ENCODE measurements around the gene FARS2.

FARS2 gene

DNA sequence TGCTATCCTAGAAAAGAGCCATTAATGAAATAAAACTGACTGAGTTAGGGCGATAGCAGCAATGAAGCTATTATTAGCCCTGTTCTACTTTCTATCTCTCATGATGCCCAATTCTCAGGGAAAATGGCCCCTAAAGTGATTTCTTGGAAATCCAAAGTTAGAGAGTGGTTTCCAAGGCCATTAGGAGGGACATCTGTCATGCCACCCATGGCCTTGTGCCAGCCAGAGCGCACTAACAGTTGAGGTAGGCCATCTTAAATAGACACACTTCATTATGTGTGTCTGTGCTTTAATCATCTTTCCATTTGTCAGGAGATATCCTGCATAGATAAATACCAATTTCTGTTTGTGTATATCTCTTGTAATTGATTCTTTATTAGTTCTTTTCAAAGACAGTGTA lies 483.8 kb downstream of the FARS2 start:
- TF ChIP-seq ZNF274 (IDR thresholded peaks at IDR 0.05; ENCODE audit: low read depth, low read length) = no peak

DNA sequence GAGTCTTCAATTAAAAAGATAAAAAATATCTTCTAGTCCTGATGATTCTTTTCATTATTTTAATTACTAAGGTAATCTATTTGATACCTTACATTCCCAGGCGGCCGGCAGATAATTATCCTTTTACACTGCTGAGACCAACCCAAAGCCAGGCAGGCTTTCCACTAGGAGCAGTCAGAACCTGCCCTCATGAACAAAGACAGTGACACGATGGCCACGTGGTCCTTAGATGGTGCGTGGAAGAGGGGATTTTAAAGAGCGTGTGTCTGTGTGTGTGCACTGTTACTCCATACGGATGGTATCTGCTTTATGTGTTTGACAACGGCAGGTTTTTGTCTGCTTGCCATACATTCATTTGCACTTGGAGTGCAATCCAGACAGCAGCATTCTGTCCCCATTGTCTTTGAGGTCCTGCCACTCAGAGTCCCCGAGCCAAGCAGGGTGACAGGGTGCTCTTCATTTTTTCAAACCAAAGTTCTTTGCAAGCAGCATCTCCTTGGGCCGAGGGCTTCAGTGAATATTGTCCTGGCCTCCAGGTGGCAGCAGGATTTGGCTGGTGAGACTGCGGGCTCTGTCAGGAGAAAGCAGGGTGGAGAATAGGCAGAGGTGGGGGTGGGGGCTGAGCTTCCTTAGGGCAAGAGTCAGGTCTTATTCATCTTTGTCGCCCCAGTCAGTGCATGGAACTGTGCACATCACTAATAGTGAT lies 484.9 kb downstream of the FARS2 start:
- TF ChIP-seq ZNF274 (IDR thresholded peaks at IDR 0.05; ENCODE audit: low read depth, low read length) = no peak
- H3K4me3 ChIP-seq (ENCODE audit: low read length) = no peak overlapping the region

More for the DNA sequence above, 483.8 kb downstream of the FARS2 start:
- no peak overlapping the region for H3K4me3 ChIP-seq (ENCODE audit: low read length)

DNA sequence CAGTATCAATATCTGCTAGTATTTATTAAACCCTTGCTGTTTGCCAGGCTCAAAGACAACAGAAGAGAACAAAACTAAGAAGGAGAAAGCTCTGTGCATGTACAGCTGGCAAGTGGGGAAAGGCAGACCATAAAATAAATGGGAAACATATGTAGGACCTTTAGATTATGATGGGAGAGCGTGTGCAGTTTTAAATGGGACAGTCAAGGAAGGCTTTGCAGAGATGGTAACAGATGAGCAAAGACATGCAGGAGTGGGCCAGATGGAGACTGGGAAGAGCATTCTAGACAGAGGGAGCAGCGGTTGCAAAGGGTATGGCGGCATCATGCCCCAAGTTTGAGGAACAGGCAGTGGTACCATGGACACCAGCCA lies 485.4 kb downstream of the FARS2 start:
- no peak for TF ChIP-seq ZNF274 (IDR thresholded peaks at IDR 0.05; ENCODE audit: low read depth, low read length)
- H3K4me3 ChIP-seq (ENCODE audit: low read length) = no peak overlapping the region

DNA sequence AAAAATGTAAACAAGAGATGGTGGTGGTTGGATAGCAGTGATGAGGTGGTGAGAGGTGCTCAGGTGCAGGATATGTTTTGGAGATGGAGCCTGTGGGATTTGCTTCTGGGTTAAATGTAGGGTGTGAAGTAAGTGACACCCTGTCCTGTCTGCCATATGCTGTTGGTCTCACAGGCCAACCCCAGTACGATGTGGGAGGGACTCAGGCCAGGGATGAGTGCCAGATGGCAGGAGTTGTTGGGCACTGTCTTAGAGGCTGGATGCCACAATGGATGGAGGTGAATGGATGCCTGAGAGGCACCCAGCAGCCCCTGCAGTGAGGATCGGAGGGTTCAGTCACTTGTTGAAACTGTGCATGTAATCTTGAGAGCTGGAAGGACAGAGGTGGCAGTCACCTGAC lies 486.1 kb downstream of the FARS2 start:
- H3K4me3 ChIP-seq (ENCODE audit: low read length) = no peak overlapping the region
- no peak for TF ChIP-seq ZNF274 (IDR thresholded peaks at IDR 0.05; ENCODE audit: low read depth, low read length)

DNA sequence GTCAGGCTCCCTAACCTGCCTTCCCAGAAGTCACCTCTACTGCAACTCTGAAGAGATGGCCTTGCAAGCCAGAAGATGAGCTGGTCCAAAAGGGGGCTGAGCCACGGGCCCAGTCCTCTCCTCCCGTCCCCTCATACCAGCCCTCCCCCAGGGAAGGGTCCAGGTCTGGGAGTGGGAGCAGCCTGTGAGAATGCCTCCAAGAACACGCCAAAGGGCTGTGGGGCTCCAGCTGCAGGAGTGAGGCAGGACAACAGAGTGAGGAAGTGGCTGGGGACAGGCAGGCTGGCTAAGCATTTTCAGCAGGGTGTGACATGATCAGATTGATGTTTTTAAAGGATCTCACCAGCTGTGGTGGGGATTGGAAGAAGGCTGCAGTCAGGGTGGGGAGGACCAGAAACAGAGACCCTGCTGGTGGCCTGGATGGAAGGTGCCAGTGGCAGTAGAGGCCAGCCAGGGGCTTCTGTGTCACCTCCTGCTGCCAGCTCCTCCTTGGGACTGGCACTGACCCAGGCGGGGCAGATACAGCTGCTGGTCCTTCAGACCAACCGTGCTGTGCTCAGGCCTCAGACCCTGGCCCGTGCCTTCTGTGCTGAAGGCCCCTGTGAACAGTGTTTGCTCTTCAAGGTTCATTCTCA lies 487.8 kb downstream of the FARS2 start:
- TF ChIP-seq ZNF274 (IDR thresholded peaks at IDR 0.05; ENCODE audit: low read depth, low read length) = no peak
- H3K4me3 ChIP-seq (ENCODE audit: low read length) = no peak overlapping the region

DNA sequence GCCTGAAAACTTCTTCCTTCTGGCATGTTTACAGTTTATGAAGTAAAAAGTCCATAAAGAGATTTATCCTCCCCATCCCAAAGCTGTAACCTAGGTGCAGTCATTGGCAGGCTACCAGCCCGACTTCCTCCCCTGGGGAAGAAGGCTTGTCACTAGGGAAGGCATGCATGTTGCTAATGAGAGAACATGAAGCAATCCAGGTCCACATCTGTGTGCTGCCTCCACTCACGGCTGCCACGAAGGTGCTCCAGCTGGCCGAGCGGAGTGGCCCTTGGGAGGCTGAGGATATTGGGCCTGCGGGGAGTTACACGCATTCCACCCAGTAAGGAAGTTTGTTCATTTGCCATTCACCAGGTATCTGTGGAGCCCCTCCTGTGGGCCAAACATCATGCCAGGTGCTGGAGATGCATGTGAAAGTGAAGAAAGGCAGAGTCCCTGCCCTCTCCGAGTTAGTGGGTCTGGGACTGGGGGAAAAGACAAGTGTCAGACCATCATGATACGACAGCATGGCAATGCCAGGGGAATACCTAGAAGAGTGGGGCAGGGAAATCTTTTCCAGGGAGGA lies 488.4 kb downstream of the FARS2 start:
- H3K4me3 ChIP-seq (ENCODE audit: low read length) = no peak overlapping the region
- TF ChIP-seq ZNF274 (IDR thresholded peaks at IDR 0.05; ENCODE audit: low read depth, low read length) = no peak

DNA sequence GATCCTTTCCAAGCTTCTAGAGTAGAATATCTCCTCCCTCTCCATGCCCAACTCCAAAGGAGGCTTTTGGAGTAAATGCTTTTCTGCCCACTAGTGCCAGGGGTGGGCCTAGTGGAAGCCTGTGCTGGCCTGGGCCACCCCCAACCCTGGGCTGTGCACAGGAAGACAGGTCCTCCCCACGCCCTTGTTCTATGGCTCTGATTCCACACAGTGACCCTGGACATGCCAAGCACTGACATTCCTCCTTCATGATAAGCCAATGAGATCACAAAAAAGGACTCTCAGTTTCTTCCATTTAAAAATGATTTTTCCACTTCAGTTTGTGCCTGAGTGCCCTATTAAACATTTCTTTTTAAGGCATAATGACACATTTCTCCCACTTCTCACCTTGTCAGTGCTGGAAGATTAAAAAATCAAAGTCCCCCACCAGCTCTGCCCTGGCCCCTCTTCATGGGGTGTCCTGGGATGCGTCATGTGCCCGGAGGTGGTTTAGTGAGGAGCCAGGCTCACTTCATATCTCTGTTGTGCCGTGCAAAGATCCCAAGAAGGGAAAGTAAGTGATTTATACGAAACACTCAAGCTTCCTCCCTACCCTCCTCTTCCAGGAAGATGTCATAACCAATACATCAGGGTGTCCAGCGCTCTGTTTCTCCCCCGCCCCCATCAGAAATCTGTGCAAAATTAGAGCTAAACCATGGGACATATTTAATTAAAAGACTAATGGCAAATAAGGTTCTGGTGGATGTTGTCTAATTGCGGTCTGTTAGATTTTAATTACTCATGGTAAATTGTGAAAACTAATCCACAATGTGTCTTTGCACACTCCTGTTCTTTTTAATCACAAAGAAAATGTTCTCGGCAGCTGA lies 490.4 kb downstream of the FARS2 start:
- no peak for TF ChIP-seq ZNF274 (IDR thresholded peaks at IDR 0.05; ENCODE audit: low read depth, low read length)
- no peak overlapping the region for H3K4me3 ChIP-seq (ENCODE audit: low read length)

DNA sequence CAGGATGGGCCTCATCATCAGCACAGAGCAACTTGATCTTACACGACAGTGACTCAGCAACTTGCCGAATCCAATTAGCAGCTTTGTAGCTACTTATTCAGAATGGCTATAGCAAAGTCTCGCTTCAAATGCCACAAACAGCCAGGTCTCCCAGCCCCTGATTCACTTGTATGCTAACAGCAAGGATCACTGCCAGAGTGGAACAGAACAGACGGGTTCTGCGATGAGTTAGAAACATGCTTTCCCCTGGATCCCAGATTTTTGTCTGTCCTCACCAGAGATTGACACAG lies 491.0 kb downstream of the FARS2 start:
- H3K4me3 ChIP-seq (ENCODE audit: low read length) = no peak overlapping the region
- no peak for TF ChIP-seq ZNF274 (IDR thresholded peaks at IDR 0.05; ENCODE audit: low read depth, low read length)

DNA sequence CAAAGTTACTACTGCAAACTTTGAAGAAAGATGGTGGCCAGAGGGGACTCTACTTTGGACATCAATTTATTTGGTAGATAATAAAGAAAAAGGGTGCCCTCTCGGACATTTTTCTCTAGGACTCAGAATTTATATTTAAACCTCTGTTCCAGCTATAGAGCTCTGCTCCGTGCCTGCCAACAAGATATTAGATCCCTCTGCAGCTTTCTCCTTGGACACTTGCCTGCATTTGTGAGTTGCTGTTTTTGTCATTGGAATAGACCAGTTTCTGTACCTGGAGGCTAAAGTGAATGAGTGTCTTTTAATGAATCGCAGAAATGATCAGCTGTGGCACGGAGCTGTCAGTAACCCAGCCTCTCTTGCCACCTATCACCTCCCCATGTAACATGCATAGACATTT lies 491.9 kb downstream of the FARS2 start:
- no peak for TF ChIP-seq ZNF274 (IDR thresholded peaks at IDR 0.05; ENCODE audit: low read depth, low read length)
- H3K4me3 ChIP-seq (ENCODE audit: low read length) = no peak overlapping the region

DNA sequence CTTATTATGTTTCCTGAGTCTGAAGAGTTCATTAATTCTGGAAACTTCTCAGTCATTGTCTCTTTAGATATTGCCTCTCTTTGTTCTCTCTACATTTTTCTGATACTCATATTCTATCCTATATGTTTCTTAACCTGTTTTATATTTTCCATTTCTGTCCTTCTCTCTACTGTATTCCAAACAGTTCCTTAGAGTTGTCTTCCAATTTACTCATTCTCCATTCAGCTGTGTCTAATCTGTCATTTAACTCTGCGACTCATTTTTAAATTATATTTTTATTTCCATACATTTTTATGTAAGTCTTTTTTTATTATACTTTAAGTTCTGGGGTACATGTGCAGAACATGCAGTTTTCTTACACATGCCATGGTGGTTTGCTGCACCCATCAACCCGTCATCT lies 493.6 kb downstream of the FARS2 start:
- H3K4me3 ChIP-seq (ENCODE audit: low read length) = no peak overlapping the region
- no peak for TF ChIP-seq ZNF274 (IDR thresholded peaks at IDR 0.05; ENCODE audit: low read depth, low read length)

DNA sequence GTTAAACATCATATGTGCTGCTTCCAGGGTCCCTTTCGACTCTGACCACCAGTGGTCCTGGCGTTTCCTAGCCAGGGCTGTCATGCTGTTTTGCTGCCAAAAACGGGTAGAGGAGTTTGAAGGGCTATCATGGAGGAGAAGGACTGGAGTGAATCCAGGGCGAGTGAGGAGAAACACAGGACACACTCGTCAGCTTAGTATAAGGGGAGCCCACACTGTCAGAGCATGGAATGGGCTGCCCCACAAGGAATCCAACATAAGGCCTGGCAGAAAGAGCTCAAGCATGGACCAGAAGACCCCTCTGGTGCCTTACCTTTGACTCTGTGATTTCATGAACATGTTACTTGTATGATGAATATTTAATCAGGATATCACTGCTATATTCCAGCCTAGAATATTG lies 498.3 kb downstream of the FARS2 start:
- no peak overlapping the region for H3K4me3 ChIP-seq (ENCODE audit: low read length)
- TF ChIP-seq ZNF274 (IDR thresholded peaks at IDR 0.05; ENCODE audit: low read depth, low read length) = no peak

DNA sequence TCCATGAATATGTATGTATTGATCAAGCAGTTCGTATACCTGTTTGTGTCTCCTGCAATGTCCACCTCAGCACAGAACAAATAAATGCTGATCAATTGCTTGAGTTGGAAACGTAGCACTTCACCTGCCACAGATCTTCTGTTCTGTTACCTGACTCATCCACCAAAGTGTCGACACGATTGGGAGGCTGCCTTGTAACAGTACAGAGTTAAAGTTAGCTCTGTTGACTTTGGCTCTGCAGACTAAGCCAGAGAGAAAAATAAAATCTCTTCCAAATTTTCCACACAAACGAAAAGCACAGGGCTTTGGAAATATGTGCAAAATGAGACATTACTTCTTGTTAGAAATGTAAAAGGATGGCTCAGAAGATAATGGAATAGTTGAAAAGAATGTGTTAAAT lies 500.1 kb downstream of the FARS2 start:
- TF ChIP-seq ZNF274 (IDR thresholded peaks at IDR 0.05; ENCODE audit: low read depth, low read length) = no peak
- no peak overlapping the region for H3K4me3 ChIP-seq (ENCODE audit: low read length)

DNA sequence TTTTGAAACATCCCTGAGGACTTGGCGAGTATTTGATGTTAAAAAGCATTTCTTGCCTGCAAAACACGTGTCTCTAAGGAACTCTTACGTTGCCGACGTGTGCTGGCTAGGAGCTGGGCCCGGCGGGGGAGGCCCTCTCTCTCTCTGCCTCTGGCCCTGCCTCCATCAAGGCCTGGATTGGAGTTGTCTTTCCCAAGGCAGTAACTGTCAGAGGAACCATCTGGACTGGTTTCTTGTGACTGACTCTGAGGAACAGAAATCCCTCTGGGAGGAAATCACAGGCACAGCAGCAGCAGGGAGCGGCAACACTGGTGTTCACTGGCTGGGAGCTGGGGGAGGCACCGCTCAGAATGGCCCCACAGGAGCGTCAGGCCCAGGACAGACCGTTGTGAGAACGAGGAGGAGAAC lies 501.3 kb downstream of the FARS2 start:
- H3K4me3 ChIP-seq (ENCODE audit: low read length) = no peak overlapping the region
- no peak for TF ChIP-seq ZNF274 (IDR thresholded peaks at IDR 0.05; ENCODE audit: low read depth, low read length)

DNA sequence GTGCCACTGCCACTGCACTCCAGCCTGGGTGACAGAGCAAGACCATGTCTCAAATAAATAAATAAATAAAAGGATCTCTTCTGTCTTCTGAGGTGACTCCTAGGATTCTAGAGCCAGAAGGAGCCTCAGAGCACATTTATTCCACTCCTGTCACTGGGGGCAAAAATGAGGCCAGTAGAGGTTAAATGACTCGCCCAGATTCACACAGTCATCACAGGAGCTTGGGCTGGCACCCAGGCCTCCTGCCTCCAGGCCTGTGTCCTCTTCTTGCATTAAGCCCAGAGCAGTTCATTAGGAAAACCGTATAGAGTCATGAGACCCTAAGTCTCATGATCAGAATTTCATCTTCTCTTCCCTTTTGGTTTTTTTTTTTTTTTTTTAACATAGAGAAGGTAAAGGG lies 502.1 kb downstream of the FARS2 start:
- H3K4me3 ChIP-seq (ENCODE audit: low read length) = no peak overlapping the region
- TF ChIP-seq ZNF274 (IDR thresholded peaks at IDR 0.05; ENCODE audit: low read depth, low read length) = no peak

DNA sequence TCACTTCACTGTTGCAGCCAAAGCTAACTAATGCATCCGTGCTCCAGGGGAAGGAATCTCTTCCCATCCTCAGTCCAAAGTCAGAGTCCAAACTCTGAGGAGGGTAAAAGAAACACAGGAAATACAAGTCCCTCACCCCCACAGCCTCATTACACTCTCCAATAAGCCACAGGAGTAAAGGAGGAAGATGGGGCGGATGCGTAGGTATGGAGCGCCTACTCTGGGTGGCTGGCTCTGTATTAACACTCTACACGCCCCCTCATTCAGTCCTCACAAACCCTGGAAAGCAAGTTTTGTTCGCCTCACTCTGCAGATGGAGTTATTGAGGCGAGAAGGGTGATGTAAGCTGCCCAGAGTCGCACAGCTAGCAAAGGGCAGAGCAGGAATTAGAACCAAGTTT lies 502.6 kb downstream of the FARS2 start:
- no peak overlapping the region for H3K4me3 ChIP-seq (ENCODE audit: low read length)
- no peak for TF ChIP-seq ZNF274 (IDR thresholded peaks at IDR 0.05; ENCODE audit: low read depth, low read length)
